ENCODE measurements around the gene PGM3. TPM values are rescaled to one million over a fixed set of nuclear protein-coding genes. Genes with fewer than 3 reads are reported as not detected.

The PGM3 gene
- total RNA-seq: 10 to 100 TPM; 22.4 to 34.1 TPM

GRCh38 chr6:83192871-83193746 is at the start of gene PGM3, which contains the start of gene RWDD2A:
PGM3 (minus strand) TSS chr6:83193265; CDS start chr6:83191012, 2,253 bp downstream.
RWDD2A (plus strand) TSS chr6:83193357; CDS start chr6:83194452, 1,095 bp downstream.
- Mint-ChIP-seq H3K36me3 (ENCODE audit: insufficient read depth in 2 of 2) (peaks cover 2 to 5% of the 10 kb centered on the region in 2 donors), H3K4me3 (peak within 1 kb of the TSS; percentile 93 to 99), H3K27ac (peak within 1 kb of the TSS; percentile 93), H3K27me3 (ENCODE audit: low read depth) (no peaks in the 10 kb centered on the region), H3K4me1 (ENCODE audit: low read depth) (peaks cover 33% of the 10 kb centered on the region), H3K9me3 (no peaks in the 10 kb centered on the region)
- ATAC-seq (replicated peaks in 1 of 2) (peak; percentile 97 to 99), DNase-seq (peak; percentile 91)

GRCh38 chr6:83231146-83231545 is 38.1 kb upstream of the PGM3 start:
- no peaks in the 10 kb centered on the region for H3K9me3 Mint-ChIP-seq
- no peaks in the 10 kb centered on the region for H3K36me3 Mint-ChIP-seq (ENCODE audit: insufficient read depth in 2 of 2)
- no peak for DNase-seq
- H3K4me1 Mint-ChIP-seq (ENCODE audit: low read depth): no peaks in the 10 kb centered on the region
- H3K27me3 Mint-ChIP-seq (ENCODE audit: low read depth): peaks cover 28% of the 10 kb centered on the region
- no peak overlapping the region for H3K27ac Mint-ChIP-seq
- H3K4me3 Mint-ChIP-seq: no peak overlapping the region
- no peak for ATAC-seq (replicated peaks in 1 of 2)

DNA sequence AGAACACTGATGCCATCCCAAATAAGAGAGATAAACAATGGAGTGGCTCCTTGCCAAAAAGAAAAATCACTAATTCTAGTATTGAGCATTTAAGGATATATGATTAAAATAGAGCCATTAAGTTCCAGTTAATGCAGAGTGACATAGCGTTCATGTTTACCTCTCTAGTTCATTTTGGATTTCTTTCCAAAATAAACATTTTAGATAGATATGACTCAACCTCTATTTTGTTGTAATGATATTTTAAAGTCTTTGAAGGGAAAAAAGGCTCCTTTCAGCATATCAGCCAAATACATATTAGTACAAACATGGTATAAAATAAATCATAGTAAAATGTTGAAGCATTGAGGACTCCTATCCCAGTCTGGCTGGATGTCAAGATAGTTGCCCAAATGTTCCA is 33.5 kb upstream of the PGM3 start:
- ATAC-seq (replicated peaks in 1 of 2) (no peak), DNase-seq (no peak)
- no peaks in the 10 kb centered on the region for H3K36me3 Mint-ChIP-seq (ENCODE audit: insufficient read depth in 2 of 2)
- H3K27me3 Mint-ChIP-seq (ENCODE audit: low read depth): no peaks in the 10 kb centered on the region
- H3K4me3 Mint-ChIP-seq: no peak overlapping the region
- no peaks in the 10 kb centered on the region for H3K9me3 Mint-ChIP-seq
- no peaks in the 10 kb centered on the region for H3K4me1 Mint-ChIP-seq (ENCODE audit: low read depth)
- H3K27ac Mint-ChIP-seq: no peak overlapping the region

- H3K4me3 Mint-ChIP-seq: no peak overlapping the region
- no peaks in the 10 kb centered on the region for H3K36me3 Mint-ChIP-seq (ENCODE audit: insufficient read depth in 2 of 2)
- no peaks in the 10 kb centered on the region for H3K27me3 Mint-ChIP-seq (ENCODE audit: low read depth)
- DNase-seq: no peak
- no peaks in the 10 kb centered on the region for H3K4me1 Mint-ChIP-seq (ENCODE audit: low read depth)
- ATAC-seq (replicated peaks in 1 of 2): no peak
- H3K27ac Mint-ChIP-seq: no peak overlapping the region
- H3K9me3 Mint-ChIP-seq: no peaks in the 10 kb centered on the region
Measured at GRCh38 chr6:83221889-83222479, 28.9 kb upstream of the PGM3 start.

GRCh38 chr6:83221276-83221675 is 28.2 kb upstream of the PGM3 start:
- DNase-seq (no peak), ATAC-seq (replicated peaks in 1 of 2) (no peak)
- H3K9me3 Mint-ChIP-seq: no peaks in the 10 kb centered on the region
- H3K36me3 Mint-ChIP-seq (ENCODE audit: insufficient read depth in 2 of 2): no peaks in the 10 kb centered on the region
- H3K4me3 Mint-ChIP-seq: no peak overlapping the region
- no peaks in the 10 kb centered on the region for H3K4me1 Mint-ChIP-seq (ENCODE audit: low read depth)
- H3K27ac Mint-ChIP-seq: no peak overlapping the region
- H3K27me3 Mint-ChIP-seq (ENCODE audit: low read depth): no peaks in the 10 kb centered on the region

GRCh38 chr6:83220121-83220520 is 27.1 kb upstream of the PGM3 start:
- Mint-ChIP-seq H3K27ac (no peak overlapping the region), H3K27me3 (ENCODE audit: low read depth) (no peaks in the 10 kb centered on the region), H3K4me1 (ENCODE audit: low read depth) (peaks cover 4% of the 10 kb centered on the region), H3K36me3 (ENCODE audit: insufficient read depth in 2 of 2) (no peaks in the 10 kb centered on the region), H3K4me3 (no peak overlapping the region), H3K9me3 (no peaks in the 10 kb centered on the region)
- DNase-seq (no peak), ATAC-seq (replicated peaks in 1 of 2) (no peak)

GRCh38 chr6:83218646-83219045 is 25.6 kb upstream of the PGM3 start:
- H3K4me1 Mint-ChIP-seq (ENCODE audit: low read depth): peaks cover 4% of the 10 kb centered on the region
- H3K4me3 Mint-ChIP-seq: no peak overlapping the region

DNA sequence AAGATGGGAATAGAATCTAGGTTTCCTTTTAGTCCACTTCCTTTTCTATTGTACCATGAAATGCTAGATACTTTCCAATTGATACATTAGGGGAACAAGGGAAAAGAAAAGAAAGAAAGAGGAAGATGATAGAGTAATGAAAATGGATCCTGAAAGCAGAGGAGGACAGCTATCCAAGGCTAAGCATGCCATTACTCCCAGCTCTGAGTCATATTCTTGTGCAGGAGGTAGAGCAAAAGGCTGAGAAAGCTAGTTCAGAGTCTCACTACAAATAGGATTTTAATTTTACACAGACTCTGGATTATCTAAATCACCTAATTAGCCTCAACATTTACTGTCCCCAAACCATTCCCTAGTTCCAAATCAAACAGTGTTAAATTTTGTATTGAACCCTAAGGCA is 23.7 kb upstream of the PGM3 start:
- no peak overlapping the region for H3K27ac Mint-ChIP-seq
- peaks cover 4% of the 10 kb centered on the region for H3K4me1 Mint-ChIP-seq (ENCODE audit: low read depth)
- H3K27me3 Mint-ChIP-seq (ENCODE audit: low read depth): no peaks in the 10 kb centered on the region
- no peak for DNase-seq
- H3K36me3 Mint-ChIP-seq (ENCODE audit: insufficient read depth in 2 of 2): no peaks in the 10 kb centered on the region
- H3K4me3 Mint-ChIP-seq: no peak overlapping the region
- no peak for ATAC-seq (replicated peaks in 1 of 2)
- H3K9me3 Mint-ChIP-seq: no peaks in the 10 kb centered on the region

More at GRCh38 chr6:83218646-83219045, 25.6 kb upstream of the PGM3 start:
- Mint-ChIP-seq H3K9me3 (no peaks in the 10 kb centered on the region), H3K36me3 (ENCODE audit: insufficient read depth in 2 of 2) (no peaks in the 10 kb centered on the region), H3K27ac (no peak overlapping the region), H3K27me3 (ENCODE audit: low read depth) (no peaks in the 10 kb centered on the region)
- ATAC-seq (replicated peaks in 1 of 2) (no peak), DNase-seq (no peak)

- Mint-ChIP-seq H3K27ac (no peak overlapping the region), H3K9me3 (no peaks in the 10 kb centered on the region), H3K4me3 (no peak overlapping the region), H3K27me3 (ENCODE audit: low read depth) (peaks cover 6% of the 10 kb centered on the region), H3K36me3 (ENCODE audit: insufficient read depth in 2 of 2) (no peaks in the 10 kb centered on the region), H3K4me1 (ENCODE audit: low read depth) (peaks cover 4% of the 10 kb centered on the region)
- DNase-seq: peak; percentile 49 to 56
- ATAC-seq (replicated peaks in 1 of 2): peak; percentile 92 to 96
Measured at GRCh38 chr6:83215131-83216047, 22.3 kb upstream of the PGM3 start.

DNA sequence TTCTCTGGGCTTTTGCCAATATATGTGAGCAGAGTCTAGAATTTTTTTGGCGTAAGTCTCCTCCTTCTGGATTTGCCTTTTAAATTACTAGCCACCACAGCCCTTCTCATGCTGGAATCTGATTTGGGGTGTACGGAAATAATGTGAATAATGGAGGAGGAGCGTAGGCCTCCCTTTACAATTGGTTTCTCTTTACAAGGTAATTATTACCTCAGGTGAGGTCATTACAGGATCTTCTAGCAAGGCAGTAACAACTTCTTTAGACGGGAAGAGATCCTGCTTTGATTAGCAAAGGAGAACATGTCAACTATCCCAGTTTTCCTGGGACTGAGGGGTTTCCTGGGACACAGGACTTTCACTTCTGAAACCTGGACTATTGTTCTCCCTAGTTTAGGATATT is 9.0 kb upstream of the PGM3 start:
- H3K27ac Mint-ChIP-seq: no peak overlapping the region
- no peak for ATAC-seq (replicated peaks in 1 of 2)
- H3K9me3 Mint-ChIP-seq: no peaks in the 10 kb centered on the region
- H3K4me1 Mint-ChIP-seq (ENCODE audit: low read depth): peaks cover 10% of the 10 kb centered on the region
- no peaks in the 10 kb centered on the region for H3K36me3 Mint-ChIP-seq (ENCODE audit: insufficient read depth in 2 of 2)
- no peak for DNase-seq
- no peak overlapping the region for H3K4me3 Mint-ChIP-seq
- peaks cover 6% of the 10 kb centered on the region for H3K27me3 Mint-ChIP-seq (ENCODE audit: low read depth)

DNA sequence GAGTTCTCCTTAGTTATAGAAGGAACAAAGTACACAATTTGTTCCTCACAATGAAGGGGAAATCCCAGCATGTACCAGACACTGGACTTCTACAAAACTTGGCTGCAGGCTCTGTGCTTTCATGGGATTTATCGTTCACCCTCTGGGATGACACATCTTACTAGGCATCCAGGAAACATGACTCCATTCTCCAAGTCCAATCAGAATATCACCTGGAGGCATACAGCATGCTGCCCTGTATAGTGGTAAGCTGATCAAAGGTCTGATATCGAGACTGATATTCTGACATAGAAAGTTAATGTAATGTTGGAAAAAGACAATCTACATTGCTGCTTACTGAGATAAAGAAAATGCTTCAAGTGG is 6.8 kb upstream of the PGM3 start:
- H3K9me3 Mint-ChIP-seq: no peaks in the 10 kb centered on the region
- no peaks in the 10 kb centered on the region for H3K27me3 Mint-ChIP-seq (ENCODE audit: low read depth)
- ATAC-seq (replicated peaks in 1 of 2) (no peak), DNase-seq (no peak)
- peaks cover 12% of the 10 kb centered on the region for H3K4me1 Mint-ChIP-seq (ENCODE audit: low read depth)
- H3K27ac Mint-ChIP-seq: no peak overlapping the region
- no peak overlapping the region for H3K4me3 Mint-ChIP-seq
- H3K36me3 Mint-ChIP-seq (ENCODE audit: insufficient read depth in 2 of 2): no peaks in the 10 kb centered on the region

DNA sequence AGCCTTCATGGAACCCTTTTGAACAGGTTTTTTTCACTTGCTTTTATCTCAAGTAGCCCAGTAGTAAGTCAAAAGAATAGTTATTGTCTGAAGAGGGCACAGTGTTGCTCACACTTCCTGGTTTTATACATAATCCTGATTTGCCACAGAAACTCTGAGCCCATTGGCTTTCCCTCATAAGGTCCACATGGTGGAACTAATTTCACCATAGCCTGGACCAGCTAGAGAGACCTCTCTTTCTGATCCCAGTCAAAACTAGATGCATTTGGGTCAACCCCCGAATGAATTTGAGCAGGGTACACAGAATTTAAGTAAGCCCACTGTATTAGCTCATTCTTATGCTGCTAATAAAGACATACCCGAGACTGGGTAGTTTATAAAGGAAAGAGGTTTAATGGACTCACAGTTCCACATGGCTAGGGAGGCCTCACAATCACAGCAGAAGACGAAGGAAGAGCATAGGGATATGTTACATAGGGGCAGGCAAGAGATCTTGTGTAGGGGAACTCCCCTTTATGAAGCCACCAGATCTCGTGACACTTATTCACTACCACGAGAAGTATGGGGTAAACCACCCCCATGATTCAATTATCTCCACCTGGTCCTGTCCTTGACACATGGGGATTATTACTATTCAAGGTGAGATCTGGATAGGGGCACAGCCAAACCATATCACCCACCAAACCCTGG is 6.3 kb upstream of the PGM3 start:
- H3K27ac Mint-ChIP-seq: no peak overlapping the region
- peaks cover 17% of the 10 kb centered on the region for H3K4me1 Mint-ChIP-seq (ENCODE audit: low read depth)
- no peaks in the 10 kb centered on the region for H3K36me3 Mint-ChIP-seq (ENCODE audit: insufficient read depth in 2 of 2)
- DNase-seq: peak in 1 of 2 donors; percentile 1
- no peak overlapping the region for H3K4me3 Mint-ChIP-seq
- peak; percentile 45 to 74 for ATAC-seq (replicated peaks in 1 of 2)
- H3K27me3 Mint-ChIP-seq (ENCODE audit: low read depth): no peaks in the 10 kb centered on the region
- no peaks in the 10 kb centered on the region for H3K9me3 Mint-ChIP-seq
